NCI-H2107 (cell line): ENCODE data around the gene SRSF5.
"Not testable (repeated sequence)": the region's sequence is repeated elsewhere in the genome, so short reads cannot be mapped to it uniquely, and the experiment has no call there.

ENCODE experiments used
- DNase-seq: peaks from one replicate; lab custom pipeline; 2025; lab: John Stamatoyannopoulos, UW

SRSF5 gene

GRCh38 chr14:69808919-69809808, 42.2 kb downstream of the SRSF5 start:
- DNase-seq = no peak

DNA sequence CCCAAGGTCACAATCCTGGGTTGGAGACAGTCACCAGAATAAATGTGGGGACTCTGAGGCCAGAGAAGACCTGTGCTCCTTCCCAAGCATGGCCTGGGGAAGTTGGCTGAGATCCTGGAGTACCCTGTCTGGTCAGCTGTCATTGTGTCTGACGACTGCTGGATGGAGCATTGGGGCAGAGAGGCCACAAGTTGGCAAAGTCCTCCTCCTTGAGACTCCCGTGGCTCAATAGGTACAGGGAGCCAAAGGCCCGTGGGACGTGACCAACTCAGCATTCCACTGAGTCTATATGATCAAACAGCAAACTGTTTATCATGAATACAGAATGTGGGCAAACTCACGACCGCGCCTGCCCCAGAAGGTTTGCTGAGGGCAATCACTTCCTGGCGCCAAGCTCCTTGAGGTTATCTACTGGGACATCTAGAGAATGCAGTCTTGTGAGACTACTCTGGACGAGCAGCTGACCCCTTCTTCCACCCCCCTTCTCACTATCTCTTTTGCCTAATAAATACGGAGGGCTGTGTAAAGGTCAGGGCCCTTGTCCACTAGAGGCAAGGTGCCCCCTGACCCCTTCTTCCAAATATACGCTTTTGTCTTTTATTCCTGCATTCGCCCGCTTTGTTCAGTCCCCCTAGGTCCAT, 44.4 kb downstream of the SRSF5 start:
- no peak for DNase-seq

GRCh38 chr14:69811868-69812252, 44.9 kb downstream of the SRSF5 start:
- no peak for DNase-seq

- no peak for DNase-seq
These were observed 45.8 kb downstream of the SRSF5 start for GRCh38 chr14:69812711-69813110.

- not testable (repeated sequence) for DNase-seq
These were observed 46.4 kb downstream of the SRSF5 start for GRCh38 chr14:69813346-69813745.

DNA sequence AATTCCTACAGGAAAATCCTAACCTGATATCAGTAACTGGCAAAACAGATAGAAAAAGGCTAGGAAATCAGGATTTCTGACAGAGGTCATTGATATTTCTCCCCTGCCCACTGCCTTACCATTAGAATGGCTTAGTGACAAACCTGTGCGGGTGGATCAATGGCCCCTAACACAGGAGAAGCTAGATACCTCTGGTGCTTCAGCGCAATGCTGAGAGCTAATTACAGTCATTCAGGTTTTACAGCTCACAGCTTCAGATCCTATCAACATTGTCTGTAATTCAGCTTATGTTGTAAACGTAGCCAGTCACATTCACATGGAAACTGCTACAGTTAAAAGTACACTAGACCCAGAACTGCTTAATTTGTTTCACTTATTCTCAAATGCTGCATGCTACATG, 47.5 kb downstream of the SRSF5 start:
- DNase-seq = no peak

- DNase-seq = no peak
These were observed 48.6 kb downstream of the SRSF5 start for GRCh38 chr14:69815556-69815955.

DNA sequence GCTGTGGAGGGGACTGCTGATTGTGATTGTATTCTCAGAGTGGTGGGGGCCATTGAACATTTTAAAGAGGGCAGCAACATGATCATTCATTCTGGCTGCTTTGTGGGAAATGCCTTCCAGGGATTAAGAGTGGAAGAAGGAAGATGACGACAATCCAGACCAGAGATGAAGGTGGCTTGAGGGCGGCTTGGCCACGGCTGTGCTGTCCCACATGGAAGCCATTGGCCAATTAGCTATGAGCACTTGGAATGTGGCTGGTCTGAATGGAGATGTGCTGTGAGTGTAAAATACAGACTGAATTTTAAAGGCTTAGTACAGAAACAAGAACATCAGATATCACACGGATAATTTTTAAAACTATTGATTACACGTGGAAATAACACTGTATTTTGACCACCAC, 49.3 kb downstream of the SRSF5 start:
- DNase-seq = no peak

DNA sequence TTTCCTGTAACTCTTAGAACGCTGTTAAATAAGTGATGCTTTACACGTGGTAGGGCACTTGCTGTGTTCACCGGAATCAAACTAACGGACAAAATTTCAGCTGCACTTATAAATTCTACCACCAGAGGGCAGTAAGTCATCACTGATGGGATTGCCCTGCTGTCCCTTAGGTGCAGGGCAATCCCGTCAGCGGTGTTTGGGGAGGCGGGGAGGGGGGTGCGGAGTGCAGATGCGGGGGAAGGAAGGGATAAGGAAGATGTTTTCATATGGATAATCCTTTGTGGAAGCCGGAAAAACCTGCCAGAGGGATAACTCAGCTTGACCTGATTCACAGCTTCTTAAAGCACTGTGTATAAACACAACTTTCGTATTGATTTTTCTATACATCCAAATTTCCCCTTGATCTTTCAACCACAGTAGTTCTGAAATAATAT, 51.8 kb downstream of the SRSF5 start:
- peak; percentile 88 for DNase-seq

DNA sequence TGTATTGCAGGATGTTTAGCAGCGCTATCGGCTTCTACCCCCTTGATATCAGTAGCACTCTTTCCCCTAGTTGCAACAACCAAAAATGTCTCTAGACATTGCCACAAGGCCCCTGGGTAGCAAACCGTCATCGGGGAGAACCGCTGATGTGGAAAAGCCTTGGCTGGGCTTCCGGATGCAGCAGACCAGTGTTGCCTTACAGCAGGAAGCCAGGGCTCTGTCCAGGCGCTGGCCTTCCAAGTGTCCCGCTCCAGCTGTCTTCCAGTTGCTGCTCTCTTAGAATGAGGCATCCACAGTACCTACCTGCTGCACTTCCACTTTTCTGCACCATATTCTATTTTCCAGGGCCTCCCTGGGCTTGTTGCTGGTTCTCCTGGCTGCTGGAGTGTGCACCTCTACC, 52.7 kb downstream of the SRSF5 start:
- DNase-seq = no peak

DNA sequence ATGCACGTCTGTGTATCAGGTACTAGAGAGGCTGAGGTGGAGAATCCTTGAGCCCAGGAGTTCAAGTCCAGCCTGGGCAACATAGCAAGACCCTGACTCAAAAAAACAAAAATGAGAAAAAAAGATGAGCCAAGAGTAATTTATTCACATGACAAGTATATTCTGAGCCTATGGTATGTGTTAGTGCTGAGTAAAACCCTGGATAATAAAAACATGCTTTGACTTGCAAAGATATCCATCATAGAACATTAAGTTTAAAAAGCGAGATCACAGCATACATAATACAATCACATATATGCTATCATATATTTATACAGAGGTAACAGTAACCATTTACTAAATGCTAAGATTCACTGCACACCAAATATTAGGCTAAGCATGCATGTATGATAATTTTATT, 54.0 kb downstream of the SRSF5 start:
- DNase-seq = no peak
